MM.1S (cell line): ENCODE data around the gene BRD3OS.

ENCODE experiments used
- DNase-seq: peaks from one replicate; pipeline ENCODE4 v3.0.0-alpha.2; 2015
- H2AFZ ChIP-seq: fragments of 300-600 bp; sonication (generic); 2 replicates; pipeline ENCODE4 v1.6.0; 2016; ENCODE audit warnings: antibody characterized with exemption, low read length
- H3F3A ChIP-seq: fragments of 300-600 bp; sonication (generic); 2 replicates; pipeline ENCODE4 v1.6.1; 2016; ENCODE audit warnings: mild to moderate bottlenecking, antibody characterized with exemption, low read length, moderate library complexity, mixed read lengths; ENCODE audit not compliant: insufficient read depth
- H3K27ac ChIP-seq: fragments of 300-600 bp; sonication (generic); 2 replicates; pipeline ENCODE4 v1.5.1; 2016; ENCODE audit warnings: mild to moderate bottlenecking, low read length
- H3K27me3 ChIP-seq: fragments of 300-600 bp; sonication (generic); replicated peaks from 2 replicates; pipeline ENCODE4 v1.6.0; 2016; ENCODE audit warnings: low read length; ENCODE audit not compliant: insufficient read depth
- H3K36me3 ChIP-seq: fragments of 300-600 bp; sonication (generic); replicated peaks from 2 replicates; pipeline ENCODE4 v1.6.1; 2016; ENCODE audit warnings: mild to moderate bottlenecking, low read length, mixed read lengths; ENCODE audit not compliant: insufficient read depth
- H3K4me1 ChIP-seq: fragments of 300-600 bp; sonication (generic); 2 replicates; pipeline ENCODE4 v1.6.1; 2016; ENCODE audit warnings: low read length, mixed read lengths
- H3K4me2 ChIP-seq: fragments of 300-600 bp; sonication (generic); 2 replicates; pipeline ENCODE4 v1.6.0; 2016; ENCODE audit warnings: low read depth, low read length
- H3K4me3 ChIP-seq: fragments of 300-600 bp; sonication (generic); 2 replicates; pipeline ENCODE4 v1.5.1; 2016; ENCODE audit warnings: low read length, mixed read lengths
- H3K79me2 ChIP-seq: fragments of 300-600 bp; sonication (generic); 2 replicates; pipeline ENCODE4 v1.6.1; 2016; ENCODE audit warnings: mixed run types, low read length, mixed read lengths
- H3K9ac ChIP-seq: fragments of 300-600 bp; sonication (generic); 2 replicates; pipeline ENCODE4 v1.6.1; 2016; ENCODE audit warnings: low read length, mixed read lengths
- H3K9me2 ChIP-seq: fragments of 300-600 bp; sonication (generic); replicated peaks from 2 replicates; pipeline ENCODE4 v1.6.1; 2016; ENCODE audit warnings: mild to moderate bottlenecking, low read length, mixed read lengths; ENCODE audit not compliant: insufficient read depth
- H3K9me3 ChIP-seq: fragments of 300-600 bp; sonication (generic); replicated peaks from 2 replicates; pipeline ENCODE4 v1.6.1; 2016; ENCODE audit warnings: mild to moderate bottlenecking, low read length, mixed read lengths; ENCODE audit not compliant: insufficient read depth
- H4K20me1 ChIP-seq: fragments of 300-600 bp; sonication (generic); 2 replicates; pipeline ENCODE4 v1.6.1; 2016; ENCODE audit warnings: mild to moderate bottlenecking, low read length, moderate library complexity, mixed read lengths; ENCODE audit not compliant: insufficient read depth
- EZH2 ChIP-seq: fragments of 300-600 bp; sonication (generic); optimal IDR thresholded peaks from 2 replicates; pipeline ENCODE3; 2017; ENCODE audit warnings: low read depth, mild to moderate bottlenecking, antibody characterized with exemption, low read length, mixed read lengths
- EZH2phosphoT487 ChIP-seq: fragments of 300-600 bp; sonication (generic); IDR thresholded peaks from 2 replicates; pipeline ENCODE4 v1.6.1; 2018; ENCODE audit warnings: antibody characterized with exemption, low read length
- TF ChIP-seq, protein P1 (sequence below): fragments of 300-600 bp; sonication (generic); IDR thresholded peaks from 2 replicates; pipeline ENCODE4 v1.5.1; 2016; ENCODE audit warnings: antibody characterized with exemption, low read length, mixed read lengths

The BRD3OS gene

DNA sequence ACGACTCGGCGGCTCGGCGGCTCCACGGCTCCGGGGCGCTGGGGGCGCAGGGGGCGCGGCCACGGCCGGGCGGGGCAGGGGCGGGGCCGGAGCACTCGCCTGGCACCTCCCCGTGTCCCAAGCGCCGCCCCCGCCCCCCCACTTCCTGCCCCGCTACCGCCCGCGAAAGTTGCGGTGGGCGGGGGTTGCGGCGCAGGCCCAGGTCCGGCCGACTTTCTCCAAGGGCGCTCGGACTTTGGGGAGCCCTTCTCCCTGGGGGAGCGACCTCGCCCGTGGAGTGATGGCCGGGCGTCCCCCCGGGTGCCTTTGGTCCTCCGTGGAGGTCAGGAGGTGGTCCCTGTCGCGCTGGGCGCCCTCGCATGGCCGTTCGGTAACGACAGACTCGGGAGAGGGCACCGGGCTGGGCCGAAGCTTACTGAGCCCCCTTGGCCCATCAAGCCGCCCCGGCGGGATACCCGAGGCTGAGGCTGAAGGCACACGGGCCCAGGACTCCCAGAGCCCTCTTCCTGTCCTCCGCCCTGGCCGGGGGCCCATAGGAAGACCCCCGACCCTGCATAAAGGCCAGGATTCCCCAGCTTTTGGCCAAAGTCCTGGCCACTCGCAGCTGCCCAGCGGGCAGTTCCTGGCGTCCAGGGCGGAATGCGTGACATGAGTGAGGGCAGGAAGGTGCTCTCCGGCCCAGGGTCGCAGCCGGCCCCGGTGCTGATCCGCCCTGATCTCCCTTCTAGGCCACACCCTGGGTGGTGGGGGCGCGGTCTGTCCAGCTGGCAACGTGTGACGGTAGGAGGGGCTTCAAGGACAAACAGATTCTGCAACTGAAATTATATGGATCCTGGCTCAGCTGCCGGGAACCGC lies 32.3 kb upstream of the BRD3OS start:
- H2AFZ ChIP-seq: peak overlapping the region; percentile 68
- no peaks in the 10 kb centered on the region for H3F3A ChIP-seq
- no peaks in the 10 kb centered on the region for H3K79me2 ChIP-seq
- DNase-seq: peak; percentile 57
- no peaks in the 10 kb centered on the region for H3K9me2 ChIP-seq
- no peak for TF ChIP-seq EZH2phosphoT487
- TF ChIP-seq, protein P1, sequence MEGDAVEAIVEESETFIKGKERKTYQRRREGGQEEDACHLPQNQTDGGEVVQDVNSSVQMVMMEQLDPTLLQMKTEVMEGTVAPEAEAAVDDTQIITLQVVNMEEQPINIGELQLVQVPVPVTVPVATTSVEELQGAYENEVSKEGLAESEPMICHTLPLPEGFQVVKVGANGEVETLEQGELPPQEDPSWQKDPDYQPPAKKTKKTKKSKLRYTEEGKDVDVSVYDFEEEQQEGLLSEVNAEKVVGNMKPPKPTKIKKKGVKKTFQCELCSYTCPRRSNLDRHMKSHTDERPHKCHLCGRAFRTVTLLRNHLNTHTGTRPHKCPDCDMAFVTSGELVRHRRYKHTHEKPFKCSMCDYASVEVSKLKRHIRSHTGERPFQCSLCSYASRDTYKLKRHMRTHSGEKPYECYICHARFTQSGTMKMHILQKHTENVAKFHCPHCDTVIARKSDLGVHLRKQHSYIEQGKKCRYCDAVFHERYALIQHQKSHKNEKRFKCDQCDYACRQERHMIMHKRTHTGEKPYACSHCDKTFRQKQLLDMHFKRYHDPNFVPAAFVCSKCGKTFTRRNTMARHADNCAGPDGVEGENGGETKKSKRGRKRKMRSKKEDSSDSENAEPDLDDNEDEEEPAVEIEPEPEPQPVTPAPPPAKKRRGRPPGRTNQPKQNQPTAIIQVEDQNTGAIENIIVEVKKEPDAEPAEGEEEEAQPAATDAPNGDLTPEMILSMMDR: peak; percentile 33
- H3K27me3 ChIP-seq: peaks cover 41% of the 10 kb centered on the region
- H3K9me3 ChIP-seq: no peaks in the 10 kb centered on the region
- H4K20me1 ChIP-seq: no peaks in the 10 kb centered on the region
- peak overlapping the region; percentile 85 for H3K4me2 ChIP-seq
- peaks cover 3% of the 10 kb centered on the region; the same call in 1 of the 2 replicates for H3K4me1 ChIP-seq
- no peaks in the 10 kb centered on the region for H3K36me3 ChIP-seq
- H3K4me3 ChIP-seq: peak overlapping the region; percentile 72
- H3K9ac ChIP-seq: peak overlapping the region; percentile 33; the same call in 1 of the 2 replicates
- no peak overlapping the region for H3K27ac ChIP-seq

GRCh38 chr9:133993635-133994253 lies 31.5 kb upstream of the BRD3OS start:
- Histone ChIP-seq H3K36me3 (no peaks in the 10 kb centered on the region), H3K4me2 (peak overlapping the region; percentile 85; the same call in 1 of the 2 replicates), H3K9me2 (no peaks in the 10 kb centered on the region), H4K20me1 (no peaks in the 10 kb centered on the region), H3K4me3 (no peak overlapping the region), H3K27ac (no peak overlapping the region), H3K9me3 (no peaks in the 10 kb centered on the region), H3F3A (no peaks in the 10 kb centered on the region), H3K79me2 (no peaks in the 10 kb centered on the region), H3K9ac (no peak overlapping the region), H2AFZ (0 out of 2 replicates have a peak overlapping the region, but pooled peaks have one; percentile 68), H3K27me3 (peaks cover 41% of the 10 kb centered on the region), H3K4me1 (peaks cover 3% of the 10 kb centered on the region; the same call in 1 of the 2 replicates)
- no peak for DNase-seq
- TF ChIP-seq EZH2phosphoT487 (no peak), EZH2 (no peak)
- TF ChIP-seq, protein P1: no peak

GRCh38 chr9:133994353-133995011 lies 30.8 kb upstream of the BRD3OS start:
- no peaks in the 10 kb centered on the region for H3K79me2 ChIP-seq
- no peak overlapping the region for H2AFZ ChIP-seq
- no peak overlapping the region for H3K4me2 ChIP-seq
- peaks cover 46% of the 10 kb centered on the region for H3K27me3 ChIP-seq
- no peaks in the 10 kb centered on the region for H4K20me1 ChIP-seq
- no peaks in the 10 kb centered on the region for H3K9me3 ChIP-seq
- TF ChIP-seq EZH2phosphoT487 (no peak), EZH2 (no peak)
- TF ChIP-seq, protein P1: peak; percentile 96
- H3K36me3 ChIP-seq: no peaks in the 10 kb centered on the region
- H3K4me3 ChIP-seq: no peak overlapping the region
- no peaks in the 10 kb centered on the region for H3F3A ChIP-seq
- no peak overlapping the region for H3K27ac ChIP-seq
- peak; percentile 62 for DNase-seq
- peaks cover 3% of the 10 kb centered on the region; the same call in 1 of the 2 replicates for H3K4me1 ChIP-seq
- no peak overlapping the region for H3K9ac ChIP-seq
- H3K9me2 ChIP-seq: no peaks in the 10 kb centered on the region
